DOHH2 (cell line): ENCODE results near the gene RNF180.
A peak's percentile ranks its signal among the peaks of the same experiment; 100 is the strongest.

Experiments
- EZH2phosphoT487 ChIP-seq: fragments of 200-600 bp; sonication (generic); IDR thresholded peaks from 2 replicates; pipeline ENCODE4 v1.6.1; 2017; ENCODE audit warnings: borderline replicate concordance, mild to moderate bottlenecking, antibody characterized with exemption, low read length, moderate library complexity, mixed read lengths
- TF ChIP-seq, protein P1 (sequence below): fragments of 200-600 bp; sonication (generic); IDR thresholded peaks from one replicate; pipeline ENCODE4 v1.5.1; 2014; ENCODE audit warnings: antibody characterized with exemption, mild to moderate bottlenecking, low read depth, low read length; ENCODE audit not compliant: poor library complexity, severe bottlenecking

DNA sequence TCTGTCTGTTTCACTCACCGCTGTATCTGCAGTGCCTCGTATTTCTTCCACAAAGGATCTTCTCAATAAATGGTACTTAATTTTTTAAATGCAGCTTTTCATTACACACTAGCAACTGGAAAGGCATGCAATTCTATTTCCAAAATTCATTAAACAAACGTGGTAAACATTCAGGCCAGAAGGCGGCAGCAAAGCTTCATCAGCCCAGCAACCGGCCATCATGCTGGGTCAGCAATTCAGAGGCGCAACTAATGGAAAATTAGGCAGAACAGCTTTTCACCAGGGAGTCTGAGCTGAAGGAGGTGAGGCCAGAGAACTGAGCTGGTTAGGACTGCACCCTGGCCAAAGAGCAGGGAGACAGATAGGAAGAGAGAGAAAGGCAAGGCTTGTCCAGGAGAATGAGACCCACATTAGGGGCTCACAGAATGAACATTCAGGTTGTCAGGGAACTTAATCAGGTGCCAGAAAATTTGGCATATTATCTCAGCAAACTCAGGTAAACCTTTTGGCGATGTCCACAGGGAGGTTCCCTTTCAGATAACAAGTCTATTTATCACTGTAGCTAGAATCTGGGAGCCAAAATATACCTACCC, 17.7 kb upstream of the RNF180 start:
- TF ChIP-seq, protein P1, sequence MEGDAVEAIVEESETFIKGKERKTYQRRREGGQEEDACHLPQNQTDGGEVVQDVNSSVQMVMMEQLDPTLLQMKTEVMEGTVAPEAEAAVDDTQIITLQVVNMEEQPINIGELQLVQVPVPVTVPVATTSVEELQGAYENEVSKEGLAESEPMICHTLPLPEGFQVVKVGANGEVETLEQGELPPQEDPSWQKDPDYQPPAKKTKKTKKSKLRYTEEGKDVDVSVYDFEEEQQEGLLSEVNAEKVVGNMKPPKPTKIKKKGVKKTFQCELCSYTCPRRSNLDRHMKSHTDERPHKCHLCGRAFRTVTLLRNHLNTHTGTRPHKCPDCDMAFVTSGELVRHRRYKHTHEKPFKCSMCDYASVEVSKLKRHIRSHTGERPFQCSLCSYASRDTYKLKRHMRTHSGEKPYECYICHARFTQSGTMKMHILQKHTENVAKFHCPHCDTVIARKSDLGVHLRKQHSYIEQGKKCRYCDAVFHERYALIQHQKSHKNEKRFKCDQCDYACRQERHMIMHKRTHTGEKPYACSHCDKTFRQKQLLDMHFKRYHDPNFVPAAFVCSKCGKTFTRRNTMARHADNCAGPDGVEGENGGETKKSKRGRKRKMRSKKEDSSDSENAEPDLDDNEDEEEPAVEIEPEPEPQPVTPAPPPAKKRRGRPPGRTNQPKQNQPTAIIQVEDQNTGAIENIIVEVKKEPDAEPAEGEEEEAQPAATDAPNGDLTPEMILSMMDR: peak; percentile 57
- no peak for TF ChIP-seq EZH2phosphoT487
